GM12878 (cell line): ENCODE results near the gene SNRNP200. TPM values are rescaled to one million over a fixed set of nuclear protein-coding genes. Genes with fewer than 3 reads are reported as not detected.

Experiments
- ATF2 ChIP-seq: IDR thresholded peaks from 2 replicates; pipeline ENCODE4 v1.6.1; 2012; ENCODE audit warnings: low read length, inconsistent platforms
- BCL11A ChIP-seq: IDR thresholded peaks from 2 replicates; pipeline ENCODE4 v1.6.1; 2011; ENCODE audit warnings: low read depth, low read length
- BHLHE40 ChIP-seq, 2 experiments: fragments of 450-650 bp in 1 of 2; IDR thresholded peaks; 2 replicates each; pipeline ENCODE4 v1.6.1; 2011 to 2017; ENCODE audit warnings: low read depth in 2 of 2, borderline replicate concordance in 1 of 2, improper control_type of control experiment in 1 of 2, low read length in 1 of 2, mild to moderate bottlenecking in 1 of 2
- CBFB ChIP-seq: IDR thresholded peaks from 2 replicates; pipeline ENCODE4 v1.6.1; 2016; ENCODE audit warnings: antibody characterized with exemption, low read depth
- CBX3 ChIP-seq: fragments of 200-600 bp; sonication (generic); IDR thresholded peaks from 2 replicates; pipeline ENCODE4 v1.6.1; 2016; ENCODE audit warnings: low read depth, borderline replicate concordance
- CHD4 ChIP-seq: fragments of 200-600 bp; sonication (generic); IDR thresholded peaks from 2 replicates; pipeline ENCODE4 v1.6.1; 2016; ENCODE audit warnings: mild to moderate bottlenecking
- CREB1 ChIP-seq: IDR thresholded peaks from 2 replicates; pipeline ENCODE4 v1.6.1; 2012; ENCODE audit warnings: low read depth, mild to moderate bottlenecking, inconsistent platforms
- DPF2 ChIP-seq: fragments of 450-650 bp; IDR thresholded peaks from 2 replicates; pipeline ENCODE4 v1.6.1; 2017; ENCODE audit warnings: mild to moderate bottlenecking
- EGR1 ChIP-seq, 2 experiments: IDR thresholded peaks; 1 replicate in 1 of 2; 2 replicates in 1 of 2; pipeline ENCODE4 v1.6.1; 2011 to 2012; ENCODE audit warnings: low read depth in 2 of 2, low read length in 2 of 2, borderline replicate concordance in 1 of 2, mild to moderate bottlenecking in 1 of 2, moderate library complexity in 1 of 2
- ELK1 ChIP-seq: IDR thresholded peaks from 2 replicates; pipeline ENCODE4 v1.6.1; 2012; ENCODE audit warnings: low read depth, low read length, improper control_type of control experiment
- ESRRA ChIP-seq: IDR thresholded peaks from 2 replicates; pipeline ENCODE4 v1.6.1; 2012; ENCODE audit warnings: mild to moderate bottlenecking, low read length, improper control_type of control experiment
- HCFC1 ChIP-seq: fragments of 150-350 bp; IDR thresholded peaks from 2 replicates; pipeline ENCODE4 v1.6.1; 2014; ENCODE audit warnings: low read length
- IRF4 ChIP-seq: IDR thresholded peaks from 2 replicates; pipeline ENCODE4 v1.6.1; 2011; ENCODE audit warnings: low read depth, low read length
- JUND ChIP-seq: IDR thresholded peaks from 2 replicates; pipeline ENCODE4 v1.6.1; 2012; ENCODE audit warnings: low read depth, mild to moderate bottlenecking, low read length, improper control_type of control experiment, moderate library complexity
- KAT2A ChIP-seq: conservative IDR thresholded peaks from 2 replicates; pipeline ENCODE4 v1.6.1; 2011; ENCODE audit warnings: low read depth, low read length; ENCODE audit not compliant: control insufficient read depth
- LARP7 ChIP-seq: fragments of 450-650 bp; IDR thresholded peaks from 2 replicates; pipeline ENCODE4 v1.6.1; 2017; ENCODE audit warnings: mild to moderate bottlenecking
- MYC ChIP-seq: IDR thresholded peaks from 2 replicates; pipeline ENCODE4 v1.6.1; 2011; ENCODE audit warnings: mild to moderate bottlenecking, low read length, moderate library complexity, inconsistent platforms; ENCODE audit not compliant: insufficient read depth, insufficient replicate concordance, insufficient read length, severe bottlenecking
- NBN ChIP-seq: fragments of 450-650 bp; IDR thresholded peaks from 2 replicates; pipeline ENCODE4 v1.6.1; 2016
- NFXL1 ChIP-seq: fragments of 450-650 bp; IDR thresholded peaks from 2 replicates; pipeline ENCODE4 v1.6.1; 2017; ENCODE audit warnings: antibody characterized with exemption, mild to moderate bottlenecking, borderline replicate concordance
- NKRF ChIP-seq: fragments of 450-650 bp; conservative IDR thresholded peaks from 2 replicates; pipeline ENCODE4 v1.6.1; 2017; ENCODE audit warnings: mild to moderate bottlenecking, moderate library complexity
- PAX5 ChIP-seq: IDR thresholded peaks from 2 replicates; pipeline ENCODE4 v1.6.1; 2011; ENCODE audit warnings: low read depth, low read length, borderline replicate concordance
- RAD21 ChIP-seq: IDR thresholded peaks from 2 replicates; pipeline ENCODE4 v1.6.1; 2011; ENCODE audit warnings: mild to moderate bottlenecking, low read depth, low read length, moderate library complexity; ENCODE audit not compliant: insufficient read depth
- RELA ChIP-seq: fragments of 450-650 bp; IDR thresholded peaks from 2 replicates; pipeline ENCODE4 v1.8.0; 2014; ENCODE audit warnings: borderline replicate concordance; ENCODE audit not compliant: partially characterized antibody
- SUZ12 ChIP-seq: fragments of 200-600 bp; sonication (generic); IDR thresholded peaks from one replicate; pipeline ENCODE4 v1.6.1; 2018; ENCODE audit warnings: antibody characterized with exemption, mild to moderate bottlenecking; ENCODE audit not compliant: unreplicated experiment
- TARDBP ChIP-seq: IDR thresholded peaks from 2 replicates; pipeline ENCODE4 v1.6.1; 2016; ENCODE audit warnings: borderline replicate concordance
- TBL1XR1 ChIP-seq: IDR thresholded peaks from 2 replicates; pipeline ENCODE4 v1.6.1; 2012; ENCODE audit warnings: low read depth, low read length, improper control_type of control experiment
- TCF12 ChIP-seq: IDR thresholded peaks from 2 replicates; pipeline ENCODE4 v1.6.1; 2011; ENCODE audit warnings: low read depth, mild to moderate bottlenecking, low read length
- WRNIP1 ChIP-seq: IDR thresholded peaks from 2 replicates; pipeline ENCODE4 v1.6.1; 2011; ENCODE audit warnings: low read depth, low read length, improper control_type of control experiment, borderline replicate concordance
- YBX1 ChIP-seq: fragments of 450-650 bp; IDR thresholded peaks from 2 replicates; pipeline ENCODE4 v1.6.1; 2016; ENCODE audit warnings: antibody characterized with exemption
- YY1 ChIP-seq: IDR thresholded peaks from 2 replicates; pipeline ENCODE4 v1.6.1; 2011; ENCODE audit warnings: low read depth, mild to moderate bottlenecking, low read length
- ZNF207 ChIP-seq: fragments of 450-650 bp; IDR thresholded peaks from 2 replicates; pipeline ENCODE4 v1.6.1; 2014; ENCODE audit warnings: antibody characterized with exemption, mild to moderate bottlenecking, borderline replicate concordance
- ZSCAN29 ChIP-seq: fragments of 450-650 bp; IDR thresholded peaks from 2 replicates; pipeline ENCODE4 v1.6.1; 2017; ENCODE audit warnings: mild to moderate bottlenecking, moderate library complexity
- polyA plus RNA-seq, 11 experiments: library from polyadenylated mRNA; depleted of rRNA in 4 of 11; unstranded in 6 of 11; stranded (reverse) in 5 of 11; fragments of >200 nt; fragmentation: Nextera tagmentation in 4 of 11; fragmentation: Illumina TruSeq in 1 of 11; extraction: Ambion mirVana in 4 of 11; extraction: Trizol in 1 of 11; gene quantifications; 1 replicate in 1 of 11; 2 replicates in 10 of 11; pipeline versions ENCODE4 v1.2.1 to v1.2.3, GENCODE V29; 2011 to 2016; ENCODE audit warnings: inconsistent platforms in 2 of 11, missing spikeins in 2 of 11, low read depth in 1 of 11
- total RNA-seq, 4 experiments: library from RNA; depleted of rRNA in 3 of 4; stranded (reverse); fragments of >200 nt in 3 of 4; fragmentation: Illumina TruSeq in 1 of 4; extraction: Trizol in 1 of 4; gene quantifications; 2 replicates each; pipeline versions ENCODE4 v1.2.1 to v1.2.3, GENCODE V29; 2013 to 2021

Gene SNRNP200
- total and polyA plus RNA-seq, 10 of the 15 experiments (the other 5 are each of a cell fraction or from before 2014, with no cell fraction given): 59.2 to 176 (median 106) TPM

GRCh38 chr2:96233880-96234316 is 71.4 kb downstream of the SNRNP200 start (continued):
- TF ChIP-seq NFXL1 (no peak), ATF2 (no peak), BHLHE40 (IDR thresholded peaks at IDR 0.05; ENCODE audit: borderline replicate concordance in 1 of 2, low read depth in 2 of 2, low read length in 1 of 2) (peak; percentile 7 to 46; a peak in 1 of 4 replicates), NBN (peak; percentile 71), PAX5 (peak; percentile 99), CBFB (no peak), LARP7 (0 out of 2 replicates have a peak, but pooled peaks have one; percentile 64), KAT2A (no peak), NKRF (no peak; the same call in 1 of the 2 replicates), RAD21 (peak; percentile 48), TCF12 (no peak), SUZ12 (no peak), WRNIP1 (no peak), DPF2 (peak; percentile 83), RELA (no peak), ZSCAN29 (no peak), CBX3 (no peak), CREB1 (no peak), CHD4 (no peak), ZNF207 (no peak), ESRRA (no peak), YBX1 (no peak), EGR1 (IDR thresholded peaks at IDR 0.05; ENCODE audit: borderline replicate concordance in 1 of 2, low read depth in 2 of 2, low read length in 2 of 2) (no peak), TBL1XR1 (no peak; the same call in 1 of the 2 replicates), JUND (no peak), ELK1 (no peak), IRF4 (peak; percentile 81), YY1 (peak; percentile 77; the same call in 1 of the 2 replicates), MYC (no peak), TARDBP (no peak), BCL11A (peak; percentile 50; the same call in 1 of the 2 replicates), HCFC1 (no peak)
